Naive B cell (primary cell): ENCODE data around the gene COQ5. TPM values are rescaled to one million over a fixed set of nuclear protein-coding genes. Genes with fewer than 3 reads are reported as not detected.
"Not testable (repeated sequence)": the region's sequence is repeated elsewhere in the genome, so short reads cannot be mapped to it uniquely, and the experiment has no call there.

ENCODE experiments used
- ATAC-seq, 2 donors: fragments of 150-1000 bp; cut with Tn5 transposase; 2 replicates each; pipeline ENCODE4 v1.10.0; 2021; ENCODE audit warnings: low read depth in 2 of 2, mild to moderate bottlenecking in 2 of 2, moderate library complexity in 2 of 2
- DNase-seq: peaks from one replicate; pipeline ENCODE4 v3.0.0; 2022
- H3K27ac Mint-ChIP-seq, 6 donors: one replicate each; pipeline ENCODE4 v1.8.0; 2020 to 2022; ENCODE audit warnings: mild to moderate bottlenecking in 6 of 6, mixed read lengths in 6 of 6, moderate library complexity in 5 of 6, inconsistent platforms in 2 of 6
- H3K27me3 Mint-ChIP-seq, 3 donors: one replicate each; pipeline ENCODE4 v1.8.0; 2021 to 2022; ENCODE audit warnings: mixed read lengths in 3 of 3, mild to moderate bottlenecking in 1 of 3
- H3K36me3 Mint-ChIP-seq, 2 donors: one replicate each; pipeline ENCODE4 v1.8.0; 2020 to 2022; ENCODE audit warnings: mixed read lengths in 2 of 2, inconsistent platforms in 1 of 2, mild to moderate bottlenecking in 1 of 2
- H3K4me1 Mint-ChIP-seq, 3 donors: one replicate each; pipeline ENCODE4 v1.8.0; 2020 to 2022; ENCODE audit warnings: mixed read lengths in 3 of 3, inconsistent platforms in 1 of 3, mild to moderate bottlenecking in 1 of 3, moderate library complexity in 1 of 3
- H3K4me3 Mint-ChIP-seq, 8 donors: one replicate each; pipeline ENCODE4 v1.8.0; 2020 to 2022; ENCODE audit warnings: mild to moderate bottlenecking in 8 of 8, mixed read lengths in 8 of 8, moderate library complexity in 8 of 8, inconsistent platforms in 2 of 8
- H3K9me3 Mint-ChIP-seq, 7 donors: one replicate each; pipeline ENCODE4 v1.8.0; 2020 to 2022; ENCODE audit warnings: mixed read lengths in 7 of 7, mild to moderate bottlenecking in 5 of 7, inconsistent platforms in 2 of 7, moderate library complexity in 1 of 7
- polyA plus RNA-seq, 6 donors: library from polyadenylated mRNA; unstranded; fragments of 300-500 nt; fragmentation: Illumina TruSeq; gene quantifications; one replicate each; pipeline ENCODE4 v1.2.3, GENCODE V29; 2021; ENCODE audit warnings: low read depth in 6 of 6

The COQ5 gene
- polyA plus RNA-seq, 6 donors from 2014 or later = 25.2 to 56.5 (median 35.1) TPM

DNA sequence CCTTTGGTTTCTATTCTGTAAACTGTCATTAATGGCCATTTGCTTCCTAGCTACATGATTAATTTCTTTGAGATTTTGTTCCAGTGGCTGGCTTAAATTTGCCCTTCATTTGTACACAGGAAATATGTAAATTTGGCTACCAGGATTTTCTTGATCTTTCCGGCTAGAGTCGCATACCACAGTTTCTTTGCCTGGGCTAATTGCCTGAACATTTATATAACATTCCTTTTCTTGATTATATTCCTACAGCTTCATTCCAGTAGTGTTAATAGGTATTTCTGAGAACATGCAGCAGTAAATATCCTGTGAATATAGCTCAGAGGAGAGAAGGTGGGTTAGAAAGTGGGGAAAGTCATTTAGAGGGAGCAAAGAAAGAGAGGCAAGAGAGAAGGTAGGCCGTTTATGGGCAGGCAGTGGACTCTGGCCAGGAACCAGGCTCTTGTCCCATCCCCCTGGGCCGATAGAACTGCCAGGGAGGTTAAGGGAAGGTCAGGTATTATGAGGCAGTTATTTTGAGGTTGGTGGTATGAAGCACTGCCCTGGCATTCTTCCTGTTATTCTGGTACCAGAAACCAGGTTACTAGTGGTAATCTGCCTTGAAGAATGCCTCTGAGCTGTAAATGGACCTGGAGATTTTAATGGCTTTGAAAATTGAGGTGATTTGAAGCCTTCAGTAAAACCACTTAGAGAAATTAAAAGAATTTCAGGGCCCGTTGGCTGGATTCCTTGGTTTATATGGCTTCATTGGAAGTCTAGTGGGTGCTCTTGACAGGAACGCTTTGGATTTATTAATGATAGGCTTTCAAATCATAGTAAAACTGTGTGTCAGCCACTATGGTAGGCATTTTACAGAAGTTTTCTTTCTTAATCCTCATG, 9.6 kb upstream of the COQ5 start:
- ATAC-seq = no peak
- Mint-ChIP-seq H3K9me3 (no peaks in the 10 kb centered on the region), H3K27ac (peak overlapping the region in 5 of 6 donors; percentile 57 to 86 (median 68)), H3K4me3 (peak overlapping the region; percentile 53 to 98 (median 78)), H3K27me3 (no peaks in the 10 kb centered on the region), H3K4me1 (peaks cover 37 to 86% (median 67%) of the 10 kb centered on the region in 3 donors), H3K36me3 (no peaks in the 10 kb centered on the region)
- no peak for DNase-seq

DNA sequence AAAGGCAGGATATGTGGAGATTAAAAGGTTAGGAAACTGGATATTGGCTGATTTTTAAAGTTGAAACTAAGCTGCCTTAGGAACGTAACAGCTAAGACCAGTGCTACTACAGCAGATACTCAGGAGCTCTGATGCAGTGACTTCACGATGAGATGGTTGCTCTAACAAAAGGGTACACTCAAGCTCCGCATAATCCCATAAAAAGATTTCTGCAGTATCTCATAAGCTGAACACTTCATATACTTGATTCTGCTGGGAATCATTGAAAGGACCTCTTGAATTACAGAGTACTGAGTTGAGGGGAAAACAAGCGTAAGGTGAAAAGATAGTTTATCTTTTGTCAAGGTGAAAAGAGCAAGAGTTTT, 8.9 kb upstream of the COQ5 start:
- ATAC-seq = no peak
- Mint-ChIP-seq H3K27ac (peak overlapping the region in 3 of 6 donors; percentile 7 to 77 (median 68)), H3K4me1 (peaks cover 37 to 81% (median 65%) of the 10 kb centered on the region in 3 donors)

DNA sequence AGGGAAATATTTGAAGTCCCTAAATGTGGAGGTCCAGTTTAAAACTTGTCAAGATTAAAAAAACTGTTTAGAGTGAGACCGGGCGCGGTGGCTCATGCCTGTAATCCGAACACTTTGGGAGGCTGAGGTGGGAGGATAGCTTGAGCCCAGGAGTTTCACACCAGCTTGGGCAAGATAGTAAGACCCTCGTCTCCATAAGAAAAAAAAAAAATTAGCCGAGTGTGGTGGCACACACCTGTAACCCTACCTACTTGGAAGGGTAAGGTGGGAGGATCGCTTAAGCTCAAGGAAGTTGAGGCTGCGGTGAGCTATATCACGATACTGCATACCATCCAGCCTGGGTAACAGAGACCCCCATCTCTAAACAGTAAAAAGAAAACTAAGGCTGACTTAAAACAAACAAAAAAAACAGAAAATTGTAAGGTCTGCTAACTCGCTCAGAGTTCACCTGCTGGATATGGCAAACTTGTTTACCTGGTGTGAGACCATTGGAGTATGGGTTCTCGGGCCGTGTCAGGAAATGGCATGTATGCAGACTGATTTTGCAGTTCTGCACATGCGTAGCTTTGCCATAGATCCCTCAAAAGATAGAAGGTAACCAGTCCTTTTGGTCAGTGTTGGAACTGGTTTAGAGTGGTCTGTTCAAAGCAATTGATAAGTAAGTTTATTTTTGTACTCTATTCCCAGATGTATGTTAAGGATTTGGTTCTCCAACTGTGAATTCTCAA, 7.3 kb upstream of the COQ5 start:
- DNase-seq (no peak), ATAC-seq (no peak)
- Mint-ChIP-seq H3K9me3 (no peaks in the 10 kb centered on the region), H3K36me3 (no peaks in the 10 kb centered on the region), H3K4me1 (peaks cover 37 to 68% (median 56%) of the 10 kb centered on the region in 3 donors), H3K27me3 (no peaks in the 10 kb centered on the region), H3K4me3 (peak overlapping the region; percentile 71 to 98 (median 96)), H3K27ac (peak overlapping the region in 5 of 6 donors; percentile 28 to 97 (median 62))

More for the DNA sequence above, 8.9 kb upstream of the COQ5 start:
- no peaks in the 10 kb centered on the region for H3K9me3 Mint-ChIP-seq
- no peaks in the 10 kb centered on the region for H3K27me3 Mint-ChIP-seq
- H3K36me3 Mint-ChIP-seq = no peaks in the 10 kb centered on the region
- DNase-seq = no peak
- peak overlapping the region in 7 of 8 donors; percentile 2 to 98 (median 95) for H3K4me3 Mint-ChIP-seq

DNA sequence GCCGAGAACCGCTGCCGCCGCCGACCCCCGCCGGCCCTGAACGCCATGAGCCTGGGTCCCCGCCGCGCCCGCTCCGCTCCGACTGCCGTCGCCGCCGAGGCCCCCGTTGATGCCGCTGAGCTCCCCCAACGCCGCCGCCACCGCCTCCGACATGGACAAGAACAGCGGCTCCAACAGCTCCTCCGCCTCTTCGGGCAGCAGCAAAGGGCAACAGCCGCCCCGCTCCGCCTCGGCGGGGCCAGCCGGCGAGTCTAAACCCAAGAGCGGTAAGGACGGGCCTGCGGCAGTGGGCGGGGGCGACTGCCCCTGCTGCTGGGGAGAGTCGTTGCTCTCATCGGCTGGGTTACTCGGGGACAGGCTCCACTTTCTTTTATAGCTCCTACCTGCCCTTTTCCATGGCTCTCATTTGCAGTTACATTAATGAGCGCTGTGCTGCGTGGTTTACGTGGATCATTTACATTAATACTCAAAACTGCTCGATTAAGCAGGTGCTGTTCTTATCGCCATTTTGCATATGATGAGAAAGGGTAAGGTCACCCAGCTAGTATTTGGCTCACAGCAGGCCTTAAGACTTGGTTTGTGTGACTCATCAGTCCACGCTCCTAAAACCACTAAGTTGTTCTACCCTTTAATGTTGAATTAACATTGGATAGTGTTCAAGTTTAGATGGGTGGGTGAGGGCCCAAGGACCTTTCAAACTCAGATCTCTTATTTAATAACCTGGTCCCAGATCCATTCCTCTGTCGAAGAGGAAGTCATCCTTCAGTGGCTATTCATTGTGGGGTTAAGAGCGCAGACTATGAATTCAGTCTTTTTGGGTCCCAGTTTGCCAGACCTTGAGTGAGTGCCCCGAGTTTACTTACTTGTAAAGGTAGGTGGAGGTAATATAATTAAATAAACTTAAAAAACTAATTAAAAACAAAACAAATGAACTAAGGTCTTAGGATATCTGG, 6.0 kb upstream of the COQ5 start:
- Mint-ChIP-seq H3K27me3 (no peaks in the 10 kb centered on the region), H3K36me3 (no peaks in the 10 kb centered on the region), H3K27ac (peak overlapping the region; percentile 33 to 100 (median 97)), H3K9me3 (no peaks in the 10 kb centered on the region), H3K4me1 (peaks cover 34 to 59% (median 54%) of the 10 kb centered on the region in 3 donors), H3K4me3 (peak overlapping the region; percentile 92 to 100 (median 98))
- DNase-seq (peak; percentile 56), ATAC-seq (peak; percentile 70 to 76)

DNA sequence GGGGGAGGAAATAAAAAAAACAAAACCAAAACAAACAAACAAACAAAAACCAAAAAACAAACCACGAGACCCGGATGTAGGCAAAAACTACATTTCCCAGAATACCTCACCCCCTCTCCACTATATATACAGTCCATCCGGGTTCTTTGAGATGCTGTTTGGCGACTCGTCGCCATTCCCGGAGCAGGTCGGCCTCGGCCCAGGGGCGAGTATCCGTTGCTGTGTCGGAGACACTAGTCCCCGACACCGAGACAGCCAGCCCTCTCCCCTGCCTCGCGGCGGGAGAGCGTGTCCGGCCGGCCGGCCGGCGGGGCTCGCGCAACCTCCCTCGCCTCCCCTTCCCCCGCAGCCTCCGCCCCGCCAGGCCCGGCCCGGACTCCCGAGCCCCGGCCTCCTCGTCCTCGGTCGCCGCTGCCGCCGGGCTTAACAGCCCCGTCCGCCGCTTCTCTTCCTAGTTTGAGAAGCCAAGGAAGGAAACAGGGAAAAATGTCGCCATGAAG, 5.3 kb upstream of the COQ5 start, which contains the start of gene RNF10:
TSS of gene RNF10 (plus strand) at position 154 of the 500 bp plus-strand sequence. CDS start 456 bp downstream, outside the sequence.
- peak within 1 kb of the TSS; percentile 92 to 100 (median 98) for H3K4me3 Mint-ChIP-seq
- peak within 1 kb of the TSS; percentile 86 to 100 (median 97) for H3K27ac Mint-ChIP-seq
- peak; percentile 80 to 84 for ATAC-seq
- peak; percentile 82 for DNase-seq
- H3K9me3 Mint-ChIP-seq = no peaks in the 10 kb centered on the region
- H3K4me1 Mint-ChIP-seq = peaks cover 34 to 58% (median 58%) of the 10 kb centered on the region in 3 donors
- H3K27me3 Mint-ChIP-seq = no peaks in the 10 kb centered on the region
- H3K36me3 Mint-ChIP-seq = no peaks in the 10 kb centered on the region

DNA sequence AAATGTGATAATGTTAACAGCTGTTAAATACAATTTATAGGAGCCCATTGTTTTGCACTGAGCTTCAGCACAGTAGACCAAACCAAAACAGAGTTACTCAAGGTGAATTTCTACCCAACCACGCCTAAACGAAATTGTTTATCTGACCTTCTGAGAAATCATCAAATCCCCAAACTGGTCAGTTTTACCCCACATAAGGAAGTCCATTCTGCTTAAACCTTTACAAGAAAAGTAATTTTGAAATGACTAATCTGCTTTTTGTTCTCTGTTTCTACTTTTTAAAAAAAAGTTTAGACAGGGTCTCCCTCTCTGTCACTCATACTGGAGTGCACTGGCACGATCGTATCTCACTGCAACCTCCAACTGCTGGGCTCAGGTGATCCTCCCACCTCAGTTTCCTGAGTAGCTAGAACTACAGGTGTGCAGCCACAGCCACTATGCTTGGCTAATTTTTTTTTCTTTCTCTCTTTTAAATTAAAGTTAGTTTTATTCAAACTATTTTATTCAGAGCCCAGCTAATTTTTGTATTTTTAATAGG, 3.8 kb upstream of the COQ5 start:
- Mint-ChIP-seq H3K36me3 (no peaks in the 10 kb centered on the region), H3K4me3 (peak overlapping the region in 2 of 8 donors; percentile 19 to 81), H3K9me3 (no peaks in the 10 kb centered on the region), H3K4me1 (peaks cover 25 to 54% (median 53%) of the 10 kb centered on the region in 3 donors), H3K27ac (peak overlapping the region in 1 of 6 donors; percentile 58), H3K27me3 (no peaks in the 10 kb centered on the region)
- no peak for DNase-seq
- no peak for ATAC-seq

DNA sequence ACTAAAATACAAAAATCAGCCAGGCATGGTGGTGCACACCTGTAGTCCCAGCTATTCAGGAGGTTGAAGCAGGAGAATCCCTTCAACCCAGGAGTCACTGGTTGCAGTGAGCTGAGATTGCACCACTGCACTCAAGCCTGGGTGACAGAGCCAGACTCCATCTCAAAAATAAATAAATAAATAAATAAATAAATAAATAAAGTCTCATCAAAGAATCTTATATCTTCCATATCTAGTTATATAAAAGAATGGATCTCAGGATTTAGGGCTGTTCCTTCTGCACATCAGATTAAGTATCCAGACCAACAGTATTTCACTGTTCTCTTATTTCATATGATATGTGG, 1.4 kb upstream of the COQ5 start:
- H3K36me3 Mint-ChIP-seq, DNase-seq, H3K9me3 Mint-ChIP-seq, H3K27me3 Mint-ChIP-seq, ATAC-seq: not testable (repeated sequence)
- H3K27ac Mint-ChIP-seq = peak overlapping the region in 1 of 6 donors; percentile 22
- peaks cover 18 to 35% (median 34%) of the 10 kb centered on the region in 3 donors for H3K4me1 Mint-ChIP-seq
- peak overlapping the region in 7 of 8 donors; percentile 98 to 100 (median 100) for H3K4me3 Mint-ChIP-seq

DNA sequence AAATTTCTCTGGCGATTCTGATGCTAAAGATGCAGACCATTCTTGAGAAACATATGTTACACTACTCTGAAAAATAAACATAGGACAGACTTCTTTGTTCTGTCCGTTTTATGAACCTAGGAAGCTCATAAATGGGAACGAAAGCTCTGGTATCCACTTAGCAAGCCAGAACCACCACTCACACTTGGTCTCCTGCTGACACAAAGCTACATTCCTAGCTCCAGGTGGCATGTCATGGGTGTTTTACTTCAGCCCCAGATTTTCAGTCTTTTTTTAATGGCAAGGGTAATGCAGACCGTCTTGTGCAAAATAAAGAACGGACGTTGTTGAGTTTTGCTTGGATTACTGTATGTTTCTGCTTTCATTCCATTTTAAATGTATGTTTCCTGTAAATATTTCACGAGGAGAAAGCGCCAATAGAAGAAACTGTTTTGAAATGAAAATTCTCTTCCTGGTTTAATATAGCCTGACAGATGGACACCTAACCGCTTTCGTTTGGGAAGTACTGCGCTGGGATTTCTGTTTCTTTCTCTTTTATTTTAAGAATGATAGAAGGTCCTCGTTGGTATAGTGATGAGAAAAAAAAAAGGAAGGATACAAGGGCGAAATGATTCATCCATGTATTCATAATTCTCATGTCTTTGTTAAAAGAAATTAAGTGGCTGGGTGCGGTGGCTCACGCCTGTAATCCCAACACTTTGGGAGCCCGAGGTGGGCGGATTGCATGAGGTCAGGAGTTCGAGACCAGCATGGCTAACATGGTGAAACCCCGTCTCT, 871 bp upstream of the COQ5 start:
- Mint-ChIP-seq H3K27ac (peak overlapping the region; percentile 97 to 100 (median 99)), H3K36me3 (no peaks in the 10 kb centered on the region), H3K9me3 (no peaks in the 10 kb centered on the region), H3K27me3 (no peaks in the 10 kb centered on the region), H3K4me3 (peak overlapping the region; percentile 98 to 100 (median 100)), H3K4me1 (peaks cover 18 to 31% (median 29%) of the 10 kb centered on the region in 3 donors)
- ATAC-seq (no peak), DNase-seq (no peak)

DNA sequence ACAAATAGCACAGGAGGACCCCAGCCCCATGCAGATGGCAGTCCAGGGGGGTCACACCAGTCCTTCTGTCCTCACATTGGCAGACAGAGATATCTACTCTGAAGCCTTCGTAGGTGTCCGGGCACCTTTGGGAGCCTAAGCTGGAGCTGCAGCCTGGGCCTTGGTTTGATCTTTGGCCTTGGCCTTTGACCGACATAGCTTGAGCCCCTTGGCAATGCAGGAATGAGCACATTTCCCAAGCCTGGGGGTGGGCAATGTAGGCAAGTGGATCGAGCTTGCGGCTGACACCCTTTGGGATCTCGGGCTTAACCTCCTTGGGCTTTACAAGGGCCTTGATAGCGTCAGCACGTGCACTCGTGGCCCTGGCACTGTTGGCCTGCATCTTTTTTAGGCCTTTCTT, 6.4 kb downstream of the COQ5 start:
- H3K4me3 Mint-ChIP-seq = no peak overlapping the region
- no peaks in the 10 kb centered on the region for H3K9me3 Mint-ChIP-seq
- DNase-seq (no peak), ATAC-seq (no peak)
- H3K4me1 Mint-ChIP-seq = peaks cover 4 to 5% (median 4%) of the 10 kb centered on the region in 3 donors
- H3K36me3 Mint-ChIP-seq = no peaks in the 10 kb centered on the region
- no peak overlapping the region for H3K27ac Mint-ChIP-seq
- H3K27me3 Mint-ChIP-seq = no peaks in the 10 kb centered on the region

DNA sequence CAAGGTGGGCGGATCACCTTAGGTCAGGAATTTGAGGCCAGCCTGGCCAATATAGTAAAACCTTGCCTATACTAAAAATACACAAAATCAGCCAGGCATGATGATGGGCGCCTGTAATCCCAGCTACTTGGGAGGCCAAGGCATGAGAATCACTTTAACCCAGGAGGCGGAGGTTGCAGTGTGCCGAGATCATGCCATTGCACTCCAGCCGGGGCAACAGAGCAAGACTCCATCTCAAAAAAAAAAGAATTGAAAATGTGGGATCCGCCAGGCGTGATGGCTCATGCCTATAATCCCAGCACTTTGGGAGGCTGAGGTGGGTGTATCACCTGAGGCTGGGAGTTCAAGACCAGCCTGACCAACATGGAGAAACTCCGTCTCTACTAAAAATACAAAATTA, 9.6 kb downstream of the COQ5 start:
- H3K4me3 Mint-ChIP-seq, H3K36me3 Mint-ChIP-seq: not testable (repeated sequence)

DNA sequence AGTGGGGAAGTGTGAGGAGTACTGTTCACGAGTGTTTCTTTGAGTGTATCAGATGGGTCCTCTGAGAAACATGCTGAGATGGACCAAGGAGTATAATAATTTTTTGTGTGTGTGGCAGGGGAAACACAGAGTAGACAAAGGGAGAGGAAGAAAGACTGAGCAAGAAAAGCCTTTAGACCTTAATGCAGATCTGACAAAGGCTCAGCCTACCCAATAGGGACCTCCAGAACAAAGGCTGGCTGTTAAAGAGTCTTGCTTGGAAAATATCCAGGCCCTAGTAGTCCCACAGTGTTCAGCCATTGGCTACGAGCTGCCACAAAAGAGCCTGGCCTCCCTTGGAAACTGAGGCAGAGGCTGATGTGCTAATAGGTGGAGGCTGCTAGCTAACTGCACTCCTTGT, 13.5 kb downstream of the COQ5 start:
- H3K4me3 Mint-ChIP-seq = no peak overlapping the region
- no peak overlapping the region for H3K27ac Mint-ChIP-seq
- DNase-seq (no peak), ATAC-seq (no peak)
- H3K9me3 Mint-ChIP-seq = no peaks in the 10 kb centered on the region
- peaks cover 6 to 9% of the 10 kb centered on the region in 2 donors for H3K36me3 Mint-ChIP-seq
- H3K4me1 Mint-ChIP-seq = no peaks in the 10 kb centered on the region
- no peaks in the 10 kb centered on the region for H3K27me3 Mint-ChIP-seq

More for the DNA sequence above, 9.6 kb downstream of the COQ5 start:
- ATAC-seq, H3K9me3 Mint-ChIP-seq, H3K27me3 Mint-ChIP-seq, H3K4me1 Mint-ChIP-seq, DNase-seq, H3K27ac Mint-ChIP-seq: not testable (repeated sequence)

DNA sequence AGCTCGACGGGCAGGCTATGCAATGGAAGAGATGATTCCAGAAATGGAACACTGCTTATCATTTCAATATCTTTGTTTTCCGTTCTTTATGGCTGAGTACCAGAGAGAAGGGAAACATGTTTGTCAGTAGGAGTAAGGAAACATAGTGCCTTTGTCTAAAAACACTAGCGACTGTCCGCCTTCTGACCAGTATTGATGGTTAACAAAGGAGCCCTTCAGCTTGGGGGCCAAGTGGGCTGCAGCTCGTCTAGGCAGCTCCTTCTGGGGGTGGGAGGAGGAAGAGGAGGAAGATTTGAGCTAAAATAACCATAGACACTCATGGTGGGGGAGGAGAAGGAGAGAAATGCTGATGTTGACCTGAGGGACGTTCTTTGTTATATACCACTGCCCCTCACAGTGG, 15.0 kb downstream of the COQ5 start:
- Mint-ChIP-seq H3K4me1 (no peaks in the 10 kb centered on the region), H3K9me3 (no peaks in the 10 kb centered on the region), H3K27me3 (no peaks in the 10 kb centered on the region)

More for the DNA sequence above, 15.0 kb downstream of the COQ5 start:
- ATAC-seq = no peak
- peaks cover 12 to 13% of the 10 kb centered on the region in 2 donors for H3K36me3 Mint-ChIP-seq
- H3K4me3 Mint-ChIP-seq = no peak overlapping the region
- no peak for DNase-seq
- H3K27ac Mint-ChIP-seq = no peak overlapping the region
